SK-N-SH treated with all-trans-retinoic acid at 6 μM for 48 hours (cell line): ENCODE measurements around the gene SLC9A7.

Experiments
- ATAC-seq: fragments of 200-7000 bp; cut with Tn5 transposase; 3 replicates; pipeline ENCODE4 v1.9.1; 2020; ENCODE audit warnings: mild to moderate bottlenecking, moderate library complexity
- ARNTL ChIP-seq: fragments of 450-650 bp; formaldehyde crosslinking; IDR thresholded peaks from 2 replicates; pipeline ENCODE4 v1.5.0; 2020; ENCODE audit warnings: low read depth, mild to moderate bottlenecking, moderate library complexity, borderline replicate concordance
- BACH2 ChIP-seq: fragments of 250-450 bp; sonication (Bioruptor Pico); IDR thresholded peaks from 2 replicates; pipeline ENCODE4 v1.9.0; 2021; ENCODE audit warnings: mild to moderate bottlenecking, borderline replicate concordance
- CREB5 ChIP-seq: fragments of 250-450 bp; sonication (Bioruptor Pico); IDR thresholded peaks from 2 replicates; pipeline ENCODE4 v1.5.1; 2020; ENCODE audit warnings: low read depth, mild to moderate bottlenecking, moderate library complexity
- CSRNP3 ChIP-seq: fragments of 250-450 bp; sonication (Bioruptor Pico); IDR thresholded peaks from 2 replicates; pipeline ENCODE4 v1.5.1; 2021; ENCODE audit warnings: mild to moderate bottlenecking, moderate library complexity
- ESRRG ChIP-seq: fragments of 250-450 bp; sonication (Bioruptor Pico); IDR thresholded peaks from 2 replicates; pipeline ENCODE4 v1.6.1; 2021; ENCODE audit warnings: mild to moderate bottlenecking
- GLIS3 ChIP-seq: fragments of 250-450 bp; sonication (Bioruptor Pico); IDR thresholded peaks from 2 replicates; pipeline ENCODE4 v1.5.0; 2020; ENCODE audit warnings: mild to moderate bottlenecking, moderate library complexity
- ISL1 ChIP-seq: fragments of 250-450 bp; sonication (Bioruptor Pico); IDR thresholded peaks from 2 replicates; pipeline ENCODE4 v2.1.2; 2022; ENCODE audit warnings: mild to moderate bottlenecking, moderate library complexity
- OSR1 ChIP-seq: fragments of 250-450 bp; sonication (Bioruptor Pico); IDR thresholded peaks from 2 replicates; pipeline ENCODE4 v1.8.0; 2022; ENCODE audit warnings: moderate library complexity, mild to moderate bottlenecking, inconsistent platforms
- PATZ1 ChIP-seq: fragments of 250-450 bp; sonication (Bioruptor Pico); IDR thresholded peaks from 2 replicates; pipeline ENCODE4 v1.8.0; 2020; ENCODE audit warnings: mild to moderate bottlenecking, moderate library complexity, borderline replicate concordance
- POU6F1 ChIP-seq: fragments of 250-450 bp; sonication (Bioruptor Pico); IDR thresholded peaks from 2 replicates; pipeline ENCODE4 v1.8.0; 2021; ENCODE audit warnings: low read depth, mild to moderate bottlenecking, moderate library complexity, borderline replicate concordance
- PPARA ChIP-seq: fragments of 250-450 bp; sonication (Bioruptor Pico); IDR thresholded peaks from 2 replicates; pipeline ENCODE4 v1.5.0; 2020; ENCODE audit warnings: mild to moderate bottlenecking, borderline replicate concordance
- RARB ChIP-seq: fragments of 250-450 bp; sonication (Bioruptor Pico); IDR thresholded peaks from 2 replicates; pipeline ENCODE4 v1.8.0; 2021; ENCODE audit warnings: mild to moderate bottlenecking, moderate library complexity
- SNAI2 ChIP-seq: fragments of 250-450 bp; sonication (Bioruptor Pico); IDR thresholded peaks from 2 replicates; pipeline ENCODE4 v1.5.0; 2020; ENCODE audit warnings: mild to moderate bottlenecking, moderate library complexity
- TCF4 ChIP-seq: fragments of 250-450 bp; sonication (Bioruptor Pico); IDR thresholded peaks from 2 replicates; pipeline ENCODE4 v1.8.0; 2021; ENCODE audit warnings: mild to moderate bottlenecking, moderate library complexity, borderline replicate concordance
- TOX ChIP-seq: fragments of 250-450 bp; sonication (Bioruptor Pico); IDR thresholded peaks from 2 replicates; pipeline ENCODE4 v1.8.0; 2021; ENCODE audit warnings: mild to moderate bottlenecking, moderate library complexity, borderline replicate concordance
- TSHZ2 ChIP-seq: fragments of 250-450 bp; sonication (Bioruptor Pico); IDR thresholded peaks from 2 replicates; pipeline ENCODE4 v1.5.0; 2020; ENCODE audit warnings: mild to moderate bottlenecking, moderate library complexity
- ZC3H10 ChIP-seq: fragments of 250-450 bp; sonication (Bioruptor Pico); IDR thresholded peaks from 2 replicates; pipeline ENCODE4 v1.5.1; 2021; ENCODE audit warnings: mild to moderate bottlenecking, moderate library complexity
- ZFP3 ChIP-seq: fragments of 250-450 bp; sonication (Bioruptor Pico); IDR thresholded peaks from 2 replicates; pipeline ENCODE4 v1.5.0; 2020; ENCODE audit warnings: mild to moderate bottlenecking, moderate library complexity
- ZFP30 ChIP-seq: fragments of 450-650 bp; formaldehyde crosslinking; IDR thresholded peaks from 2 replicates; pipeline ENCODE4 v1.5.0; 2022; ENCODE audit warnings: mild to moderate bottlenecking, moderate library complexity
- ZNF565 ChIP-seq: fragments of 450-650 bp; formaldehyde crosslinking; conservative IDR thresholded peaks from 2 replicates; pipeline ENCODE4 v1.5.0; 2020; ENCODE audit warnings: low read depth, mild to moderate bottlenecking, moderate library complexity
- ZNF70 ChIP-seq: fragments of 450-650 bp; formaldehyde crosslinking; IDR thresholded peaks from 2 replicates; pipeline ENCODE4 v1.5.0; 2020; ENCODE audit warnings: mild to moderate bottlenecking, moderate library complexity
- ZNF8 ChIP-seq: fragments of 450-650 bp; formaldehyde crosslinking; IDR thresholded peaks from 2 replicates; pipeline ENCODE4 v1.5.0; 2020; ENCODE audit warnings: mild to moderate bottlenecking, moderate library complexity

Gene SLC9A7

GRCh38 chrX:46683048-46683447 is 75.9 kb downstream of the SLC9A7 start:
- no peak for TF ChIP-seq ZC3H10 (CRISPR knock-in tag)
- TF ChIP-seq PATZ1 (CRISPR knock-in tag) = no peak
- TF ChIP-seq ZFP3 (CRISPR knock-in tag) = no peak
- TF ChIP-seq PPARA (CRISPR knock-in tag) = no peak
- TF ChIP-seq ISL1 (CRISPR knock-in tag) = no peak
- no peak for TF ChIP-seq GLIS3 (CRISPR knock-in tag)
- TF ChIP-seq CSRNP3 (CRISPR knock-in tag) = no peak
- TF ChIP-seq TSHZ2 (CRISPR knock-in tag) = no peak
- no peak for TF ChIP-seq TCF4
- TF ChIP-seq POU6F1 (CRISPR knock-in tag) = no peak
- TF ChIP-seq ZNF565 (CRISPR knock-in tag) = no peak
- no peak for TF ChIP-seq CREB5 (CRISPR knock-in tag)
- TF ChIP-seq ESRRG (CRISPR knock-in tag) = no peak
- TF ChIP-seq BACH2 (CRISPR knock-in tag) = no peak
- TF ChIP-seq ZFP30 (CRISPR knock-in tag) = no peak
- TF ChIP-seq, all 23 proteins: peak for 0
- ATAC-seq = peak; percentile 58

GRCh38 chrX:46681849-46682248 is 77.1 kb downstream of the SLC9A7 start:
- no peak for ATAC-seq
- no peak for TF ChIP-seq SNAI2
- TF ChIP-seq ZFP30 (CRISPR knock-in tag) = no peak
- TF ChIP-seq CREB5 (CRISPR knock-in tag) = no peak
- TF ChIP-seq TOX (CRISPR knock-in tag) = no peak
- no peak for TF ChIP-seq TSHZ2 (CRISPR knock-in tag)
- no peak for TF ChIP-seq CSRNP3 (CRISPR knock-in tag)
- TF ChIP-seq ZFP3 (CRISPR knock-in tag) = no peak
- TF ChIP-seq ISL1 (CRISPR knock-in tag) = no peak
- no peak for TF ChIP-seq ESRRG (CRISPR knock-in tag)
- TF ChIP-seq ZNF70 = no peak
- no peak for TF ChIP-seq ZNF8 (CRISPR knock-in tag)
- no peak for TF ChIP-seq ZC3H10 (CRISPR knock-in tag)
- TF ChIP-seq PPARA (CRISPR knock-in tag) = no peak
- no peak for TF ChIP-seq ARNTL (CRISPR knock-in tag)
- no peak for TF ChIP-seq PATZ1 (CRISPR knock-in tag)
- TF ChIP-seq RARB (CRISPR knock-in tag) = no peak
- no peak for TF ChIP-seq OSR1 (CRISPR knock-in tag)
